Lung (tissue), 12 donors: ENCODE results near the gene BCL10. TPM values are rescaled to one million over a fixed set of nuclear protein-coding genes. Genes with fewer than 3 reads are reported as not detected.

Experiments
- ATAC-seq: fragments of 200-7000 bp; cut with Tn5 transposase; one replicate; pipeline ENCODE4 v1.9.1; 2020; ENCODE audit warnings: moderate number of reproducible peaks; ENCODE audit not compliant: insufficient read depth, low FRiP score
- DNase-seq, 3 donors: peaks; one replicate each; pipeline ENCODE4 v3.0.0-alpha.2; 2013 to 2017
- H3K27ac ChIP-seq, 2 donors: one replicate each; pipeline ENCODE4 v1.5.1; 2013; ENCODE audit warnings: mild to moderate bottlenecking in 2 of 2, moderate library complexity in 2 of 2, control low read depth in 1 of 2, inconsistent platforms in 1 of 2, low read depth in 1 of 2, low read length in 1 of 2
- H3K27me3 ChIP-seq, 3 donors: one replicate each; pipeline ENCODE4 v1.5.1; 2013; ENCODE audit warnings: low read length in 2 of 3; ENCODE audit not compliant: control insufficient read depth in 3 of 3, insufficient read depth in 3 of 3
- H3K36me3 ChIP-seq, 4 donors: one replicate each; pipeline ENCODE4 v1.5.1; 2013; ENCODE audit warnings: low read length in 4 of 4, mild to moderate bottlenecking in 1 of 4, moderate library complexity in 1 of 4; ENCODE audit not compliant: control insufficient read depth in 4 of 4, insufficient read depth in 4 of 4
- H3K4me1 ChIP-seq, 5 donors: one replicate each; pipeline ENCODE4 v1.5.1; 2013; ENCODE audit warnings: low read length in 5 of 5, mild to moderate bottlenecking in 2 of 5, moderate library complexity in 1 of 5; ENCODE audit not compliant: control insufficient read depth in 5 of 5, insufficient read depth in 5 of 5
- H3K4me3 ChIP-seq: one replicate; pipeline ENCODE4 v1.5.1; 2013; ENCODE audit warnings: mild to moderate bottlenecking, control low read depth, moderate library complexity
- H3K9ac ChIP-seq, 2 donors: one replicate each; pipeline ENCODE4 v1.5.1; 2013; ENCODE audit warnings: low read length in 2 of 2, control low read depth in 1 of 2; ENCODE audit not compliant: insufficient read depth in 1 of 2
- H3K9me3 ChIP-seq, 4 donors: one replicate each; pipeline ENCODE4 v1.5.1; 2013; ENCODE audit warnings: low read length in 3 of 4, mild to moderate bottlenecking in 1 of 4, moderate library complexity in 1 of 4; ENCODE audit not compliant: control insufficient read depth in 4 of 4, insufficient read depth in 3 of 4
- WGBS, 2 donors: extraction: QIAGEN DNeasy Blood & Tissue Kit; methylation state at CpG; one replicate each; pipeline ENCODE4 v1.1.7; 2013; 5-methylcytosine and 5-hydroxymethylcytosine counted together
- polyA plus RNA-seq, 2 donors: library from polyadenylated mRNA; stranded (reverse); fragments of 200-250 nt; gene quantifications; one replicate each; pipeline ENCODE4 v1.2.1, GENCODE V29; 2013
- total RNA-seq, 2 donors: library from RNA; depleted of rRNA in 1 of 2; stranded (reverse); fragments of >200 nt in 1 of 2; gene quantifications; one replicate each; pipeline ENCODE4 v1.2.1, GENCODE V29; 2014 to 2021
- TF ChIP-seq, protein P1 (sequence below): IDR thresholded peaks from 2 replicates; pipeline ENCODE4 v1.5.1; 2012; ENCODE audit warnings: mild to moderate bottlenecking; ENCODE audit errors: control extremely low read depth, extremely low read depth
- donor health status: control.
- donor health status: control.
- donor health status: Bipolar disorder and iron deficiency.
- donor health status: healthy.
- donor health status: DM: yes; HTN: yes; CAD: no.

Gene BCL10
- total and polyA plus RNA-seq, 4 donors: 9.9 to 32.3 (median 18.8) TPM

DNA sequence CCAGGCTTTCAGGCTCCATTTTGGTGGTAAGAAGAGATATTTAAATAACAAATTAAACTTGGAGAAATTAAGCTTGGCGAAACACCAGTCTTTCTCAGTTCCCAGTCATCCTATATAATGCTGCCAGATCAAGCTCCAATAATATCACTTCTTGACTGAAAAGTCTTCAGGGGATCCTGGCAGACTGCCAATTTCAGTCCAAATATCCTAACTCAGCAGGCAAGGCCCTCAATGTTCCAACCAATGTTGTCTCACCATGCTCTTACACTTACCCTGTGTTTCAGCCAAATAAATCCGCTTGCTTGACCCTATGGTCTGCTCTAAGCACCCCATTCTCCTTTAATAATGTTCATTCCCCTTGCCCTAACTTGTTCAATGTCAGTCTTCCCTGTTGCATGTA lies 39.9 kb upstream of the BCL10 start:
- H3K36me3 ChIP-seq: no peaks in the 10 kb centered on the region
- H3K4me3 ChIP-seq: no peak overlapping the region
- H3K27me3 ChIP-seq: no peaks in the 10 kb centered on the region
- no peak overlapping the region for H3K9ac ChIP-seq
- 94 to 98% methylated on average over 2 of the region's 2 CpGs for whole genome bisulfite sequencing, 2 donors
- ATAC-seq: no peak
- DNase-seq: peak; percentile 73 to 95 (median 92)
- peaks cover 9 to 41% (median 16%) of the 10 kb centered on the region in 5 donors for H3K4me1 ChIP-seq
- H3K9me3 ChIP-seq: no peaks in the 10 kb centered on the region
- peak overlapping the region in 1 of 2 donors; percentile 71 for H3K27ac ChIP-seq
- TF ChIP-seq, protein P1, sequence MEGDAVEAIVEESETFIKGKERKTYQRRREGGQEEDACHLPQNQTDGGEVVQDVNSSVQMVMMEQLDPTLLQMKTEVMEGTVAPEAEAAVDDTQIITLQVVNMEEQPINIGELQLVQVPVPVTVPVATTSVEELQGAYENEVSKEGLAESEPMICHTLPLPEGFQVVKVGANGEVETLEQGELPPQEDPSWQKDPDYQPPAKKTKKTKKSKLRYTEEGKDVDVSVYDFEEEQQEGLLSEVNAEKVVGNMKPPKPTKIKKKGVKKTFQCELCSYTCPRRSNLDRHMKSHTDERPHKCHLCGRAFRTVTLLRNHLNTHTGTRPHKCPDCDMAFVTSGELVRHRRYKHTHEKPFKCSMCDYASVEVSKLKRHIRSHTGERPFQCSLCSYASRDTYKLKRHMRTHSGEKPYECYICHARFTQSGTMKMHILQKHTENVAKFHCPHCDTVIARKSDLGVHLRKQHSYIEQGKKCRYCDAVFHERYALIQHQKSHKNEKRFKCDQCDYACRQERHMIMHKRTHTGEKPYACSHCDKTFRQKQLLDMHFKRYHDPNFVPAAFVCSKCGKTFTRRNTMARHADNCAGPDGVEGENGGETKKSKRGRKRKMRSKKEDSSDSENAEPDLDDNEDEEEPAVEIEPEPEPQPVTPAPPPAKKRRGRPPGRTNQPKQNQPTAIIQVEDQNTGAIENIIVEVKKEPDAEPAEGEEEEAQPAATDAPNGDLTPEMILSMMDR: no peak

DNA sequence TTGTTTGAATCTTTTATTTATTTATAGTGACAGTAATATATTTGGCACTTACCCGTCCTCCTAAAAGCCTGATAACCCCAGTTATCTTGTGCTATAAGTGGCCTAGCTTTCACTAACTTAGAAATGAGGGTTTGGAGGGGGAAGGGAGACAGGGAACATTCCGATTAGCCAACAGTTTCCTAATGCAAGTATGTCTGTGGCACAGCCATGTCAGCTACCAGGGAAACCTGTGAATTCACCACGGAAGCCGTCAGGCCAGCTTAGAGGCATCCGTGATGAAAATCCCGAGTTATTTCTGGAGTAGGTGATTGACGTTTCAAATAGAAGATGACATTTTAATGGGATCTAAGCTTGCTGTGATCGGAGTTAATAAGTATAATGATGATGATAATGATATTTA lies 39.4 kb upstream of the BCL10 start:
- WGBS, 2 donors: 70 to 80% methylated on average over 8 of the region's 8 CpGs
- no peak overlapping the region for H3K9ac ChIP-seq
- peak; percentile 68 to 85 (median 82) for DNase-seq
- no peak overlapping the region for H3K4me3 ChIP-seq
- H3K36me3 ChIP-seq: no peaks in the 10 kb centered on the region
- no peak for ATAC-seq
- H3K4me1 ChIP-seq: peaks cover 9 to 41% (median 14%) of the 10 kb centered on the region in 5 donors
- H3K9me3 ChIP-seq: no peaks in the 10 kb centered on the region
- TF ChIP-seq, protein P1: no peak
- no peaks in the 10 kb centered on the region for H3K27me3 ChIP-seq
- H3K27ac ChIP-seq: peak overlapping the region in 1 of 2 donors; percentile 71

DNA sequence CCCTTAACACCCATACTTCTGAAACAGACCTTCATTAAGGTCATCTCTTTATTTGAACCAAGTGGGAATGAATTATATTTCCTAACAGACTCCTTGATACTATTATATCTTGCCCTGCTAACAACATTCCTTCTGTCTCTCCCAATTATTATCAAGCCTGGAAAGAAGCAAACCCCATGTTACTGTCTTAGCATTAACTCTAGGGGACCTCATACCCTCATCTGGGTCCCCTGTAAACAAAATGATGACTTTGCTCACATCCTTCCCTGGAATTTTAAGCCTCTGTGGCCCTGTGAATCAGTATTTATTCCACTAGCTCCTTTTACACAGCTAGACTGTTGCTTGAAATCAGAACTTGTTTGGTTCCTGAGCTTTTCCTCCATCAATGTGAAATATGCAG lies 38.3 kb upstream of the BCL10 start:
- no peak for ATAC-seq
- Histone ChIP-seq H3K9ac (no peak overlapping the region), H3K4me1 (peaks cover 6 to 41% (median 11%) of the 10 kb centered on the region in 5 donors), H3K27me3 (no peaks in the 10 kb centered on the region), H3K27ac (peak overlapping the region; percentile 55 to 95), H3K36me3 (no peaks in the 10 kb centered on the region), H3K4me3 (no peak overlapping the region), H3K9me3 (no peaks in the 10 kb centered on the region)
- TF ChIP-seq, protein P1: no peak
- no peak for DNase-seq
